GM21528 (cell line): ENCODE data around the gene MXD4.

ENCODE experiments used
- ATAC-seq: cut with Tn5 transposase; IDR thresholded peaks from one replicate; pipeline ENCODE4 v1.9.1; 2021; ENCODE audit warnings: mild to moderate bottlenecking, moderate library complexity; ENCODE audit not compliant: unreplicated experiment, low FRiP score

Gene MXD4

GRCh38 chr4:2261853-2262144 lies at the start of gene MXD4:
MXD4 (minus strand) TSS chr4:2262109; CDS start chr4:2261980, 129 bp downstream.
- ATAC-seq, result peak; percentile 2

- ATAC-seq, result no peak
Observed at GRCh38 chr4:2306773-2307410, 45.0 kb upstream of the MXD4 start.

GRCh38 chr4:2305766-2306501 lies 44.0 kb upstream of the MXD4 start:
- ATAC-seq, result no peak

- ATAC-seq, result no peak
Observed at GRCh38 chr4:2304877-2305561, 43.1 kb upstream of the MXD4 start.

GRCh38 chr4:2304321-2304876 lies 42.5 kb upstream of the MXD4 start:
- no peak for ATAC-seq

GRCh38 chr4:2303686-2304320 lies 41.9 kb upstream of the MXD4 start:
- ATAC-seq, result no peak

- no peak for ATAC-seq
Observed at GRCh38 chr4:2303121-2303685, 41.3 kb upstream of the MXD4 start.

GRCh38 chr4:2302387-2303119 lies 40.6 kb upstream of the MXD4 start:
- ATAC-seq, result no peak

- no peak for ATAC-seq
Observed at GRCh38 chr4:2301806-2302205, 39.9 kb upstream of the MXD4 start.

GRCh38 chr4:2301225-2301642 lies 39.3 kb upstream of the MXD4 start:
- ATAC-seq, result no peak

GRCh38 chr4:2300431-2301224 lies 38.7 kb upstream of the MXD4 start:
- ATAC-seq, result no peak

- ATAC-seq, result no peak
Observed at GRCh38 chr4:2299794-2300193, 37.9 kb upstream of the MXD4 start.

GRCh38 chr4:2298532-2298991 lies 36.7 kb upstream of the MXD4 start:
- no peak for ATAC-seq

- no peak for ATAC-seq
Observed at GRCh38 chr4:2297606-2298531, 36.0 kb upstream of the MXD4 start.

GRCh38 chr4:2296631-2297601 lies 35.0 kb upstream of the MXD4 start:
- ATAC-seq, result no peak

- no peak for ATAC-seq
Observed at GRCh38 chr4:2295900-2296442, 34.1 kb upstream of the MXD4 start.

GRCh38 chr4:2295500-2295899 lies 33.6 kb upstream of the MXD4 start:
- ATAC-seq, result no peak
